ENCODE results near the gene OCA2.
"Not testable (repeated sequence)": the region's sequence is repeated elsewhere in the genome, so short reads cannot be mapped to it uniquely, and the experiment has no call there.

Gene OCA2

DNA sequence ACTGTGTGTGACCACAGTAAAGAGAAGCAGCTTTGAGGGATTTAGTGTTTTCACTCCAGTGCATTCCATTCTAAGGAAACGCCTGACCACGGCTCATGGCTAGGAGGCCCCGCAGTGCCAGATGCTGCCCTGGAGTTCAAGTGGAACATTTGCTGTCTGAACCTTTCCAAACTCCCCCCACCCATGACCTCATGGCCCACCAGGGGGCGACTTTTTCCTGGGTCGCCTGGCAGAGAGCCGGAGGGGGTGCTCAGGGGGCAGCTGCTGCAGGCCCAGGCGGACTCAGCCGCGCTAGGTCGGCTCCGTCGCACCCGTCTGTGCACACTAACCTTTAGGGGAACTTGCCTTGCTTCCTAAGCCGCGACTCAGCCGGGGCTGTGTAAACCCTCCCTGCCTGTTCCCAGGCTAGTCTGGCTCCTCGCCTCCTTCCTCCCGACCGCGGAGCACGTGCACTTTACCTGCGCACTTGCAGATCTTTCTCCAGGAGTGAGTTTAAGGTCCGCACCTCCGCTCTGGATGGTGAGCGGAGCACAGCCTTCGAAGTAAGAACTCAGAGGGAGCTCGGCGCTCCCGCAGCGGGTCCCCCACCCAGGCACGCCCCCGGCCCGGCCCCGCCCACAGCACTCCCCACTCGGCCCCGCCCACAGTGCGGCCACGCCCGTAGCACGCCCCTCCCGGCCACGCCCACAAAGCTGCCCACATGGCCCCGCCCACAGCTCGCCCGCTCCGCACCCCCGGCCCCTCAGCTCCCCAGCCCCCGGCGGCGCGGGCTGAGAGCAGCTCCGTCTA, at the start of gene OCA2:
TSS of gene OCA2 (minus strand) at position 550 of the 789 bp plus-strand sequence. CDS start 17,441 bp downstream, outside the sequence.
- DNase-seq, result no peak

DNA sequence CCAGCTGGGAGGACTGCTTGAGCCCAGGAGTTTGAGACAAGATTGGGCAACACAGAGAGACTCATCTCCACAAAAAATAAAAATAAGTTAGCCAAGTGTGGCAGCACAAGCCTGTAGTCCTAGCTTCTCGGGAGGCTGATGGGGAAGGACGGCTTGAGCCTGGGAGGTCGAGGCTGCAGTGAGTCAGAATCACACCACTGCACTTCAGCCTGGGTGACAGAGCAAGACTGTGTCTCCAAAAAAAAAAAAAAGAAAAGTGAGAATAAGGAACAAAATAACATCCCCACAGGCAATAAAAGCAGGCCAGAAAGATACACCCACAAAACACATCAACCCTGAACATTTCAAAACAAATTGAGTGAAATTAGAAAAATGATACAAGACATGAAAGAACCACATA, 48.7 kb upstream of the OCA2 start:
- no peak for DNase-seq

DNA sequence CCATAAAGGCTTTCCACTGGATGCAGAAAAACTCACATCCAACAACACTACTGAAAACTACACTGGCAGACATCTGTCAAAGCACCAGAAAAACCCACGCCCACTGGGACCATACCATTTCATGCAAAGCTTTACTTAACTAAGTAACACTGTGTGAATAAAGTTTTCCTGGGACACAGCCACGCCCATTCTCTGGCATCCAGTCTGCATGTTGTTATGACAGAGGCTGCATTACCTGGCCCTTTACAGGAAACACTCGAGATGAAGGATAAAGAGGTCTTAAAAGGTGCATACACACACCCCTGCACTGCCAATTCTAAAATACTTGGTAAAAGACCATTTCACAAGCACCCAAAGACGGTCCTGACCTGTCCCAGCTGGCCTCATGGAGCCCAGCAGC, 46.3 kb upstream of the OCA2 start:
- DNase-seq, result not testable (repeated sequence)

DNA sequence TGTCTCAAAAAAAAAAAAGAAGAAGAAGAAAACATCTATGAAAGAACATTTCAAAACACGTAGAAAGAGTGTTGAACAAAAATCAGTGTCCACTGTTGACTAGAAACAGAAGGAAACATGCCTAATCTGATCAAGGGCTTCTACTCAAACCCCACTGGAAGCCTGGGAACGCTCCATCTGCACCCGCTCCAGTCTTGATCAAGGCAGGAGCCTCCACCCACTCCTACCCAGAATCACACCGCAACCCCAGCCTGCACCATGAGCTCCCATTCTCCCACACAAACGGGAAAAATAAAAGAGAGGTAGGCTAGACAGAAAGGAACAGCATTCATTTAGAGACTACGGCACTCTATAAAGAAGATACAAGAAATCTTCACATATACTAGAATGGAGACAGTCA, 40.9 kb upstream of the OCA2 start:
- DNase-seq, result no peak

DNA sequence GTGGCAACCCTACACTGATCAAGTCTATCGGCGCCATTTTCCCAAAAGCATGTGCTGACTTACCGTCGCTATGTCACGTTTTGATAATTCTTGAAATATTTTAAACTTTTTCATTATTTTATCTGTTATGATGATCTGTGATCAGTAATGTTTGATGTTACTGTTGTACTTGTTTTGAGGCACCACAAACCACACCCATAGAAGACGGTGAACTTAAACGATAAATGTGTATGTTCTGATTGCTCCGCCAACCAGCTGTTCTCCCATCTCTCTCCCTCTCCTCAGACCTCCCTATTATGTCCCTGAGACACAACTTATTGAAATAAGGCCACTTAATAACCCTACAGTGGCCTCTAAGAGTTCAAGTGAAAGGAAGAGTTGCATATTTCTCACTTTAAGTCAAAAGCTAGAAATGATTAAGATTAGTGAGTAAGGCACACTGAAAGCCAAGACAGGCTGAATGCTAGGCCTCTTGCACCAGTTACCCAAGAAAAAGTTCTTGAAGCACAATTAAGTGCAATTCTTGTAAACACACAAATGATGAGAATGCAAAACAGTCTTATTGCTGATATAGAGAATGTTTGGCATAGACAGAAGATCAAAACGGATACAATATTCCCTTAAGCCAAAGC, 38.4 kb upstream of the OCA2 start:
- DNase-seq, result not testable (repeated sequence)

DNA sequence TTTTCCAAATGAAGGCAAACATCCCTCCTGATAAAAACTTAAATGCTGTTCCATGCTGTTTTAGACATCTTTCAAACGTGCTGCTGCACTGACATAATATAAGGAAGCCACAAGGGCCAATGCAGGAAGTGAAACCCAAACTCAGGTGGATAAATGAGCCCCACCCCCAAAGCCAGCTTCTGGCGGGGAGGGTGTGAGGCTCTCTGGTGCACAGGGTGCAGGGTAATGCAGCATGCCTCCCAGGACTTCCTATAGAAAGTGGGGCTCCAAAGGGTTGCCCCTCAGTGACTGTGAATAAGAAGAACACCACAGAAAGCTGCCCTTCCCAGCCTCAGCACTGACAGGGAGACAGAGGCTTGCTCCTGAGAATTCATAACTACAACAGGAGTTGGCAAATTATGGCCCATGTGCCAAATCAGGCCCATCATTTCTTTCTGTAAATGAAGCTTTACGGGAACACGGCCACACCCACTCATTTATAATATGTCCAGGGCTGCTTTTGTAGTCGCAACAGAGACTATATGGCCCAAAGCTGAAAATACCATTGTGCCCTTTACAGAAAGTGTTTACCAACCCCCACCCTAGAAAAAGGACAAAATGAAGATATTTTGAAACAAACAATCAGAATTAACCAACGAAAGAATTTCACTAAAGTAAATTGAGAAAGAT, 37.3 kb upstream of the OCA2 start:
- not testable (repeated sequence) for DNase-seq

DNA sequence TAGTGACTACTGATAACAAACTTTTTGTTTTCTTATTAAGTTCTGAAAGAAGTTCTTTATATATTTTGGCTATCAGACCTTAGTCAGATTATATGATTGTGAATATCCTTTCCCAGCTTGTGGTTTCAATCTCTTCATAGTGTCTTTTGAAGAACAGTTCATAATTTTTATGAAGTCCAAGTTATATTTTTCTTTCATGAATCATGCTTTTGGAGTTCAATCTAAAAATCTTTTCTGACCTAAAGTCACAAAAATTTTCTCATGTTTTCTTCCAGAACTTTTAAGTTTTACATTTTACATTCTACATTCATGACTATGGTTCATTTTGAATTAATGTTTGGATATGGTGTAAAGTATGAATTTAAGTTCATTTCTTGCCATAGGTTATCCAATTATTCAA, 34.2 kb upstream of the OCA2 start:
- DNase-seq, result no peak

DNA sequence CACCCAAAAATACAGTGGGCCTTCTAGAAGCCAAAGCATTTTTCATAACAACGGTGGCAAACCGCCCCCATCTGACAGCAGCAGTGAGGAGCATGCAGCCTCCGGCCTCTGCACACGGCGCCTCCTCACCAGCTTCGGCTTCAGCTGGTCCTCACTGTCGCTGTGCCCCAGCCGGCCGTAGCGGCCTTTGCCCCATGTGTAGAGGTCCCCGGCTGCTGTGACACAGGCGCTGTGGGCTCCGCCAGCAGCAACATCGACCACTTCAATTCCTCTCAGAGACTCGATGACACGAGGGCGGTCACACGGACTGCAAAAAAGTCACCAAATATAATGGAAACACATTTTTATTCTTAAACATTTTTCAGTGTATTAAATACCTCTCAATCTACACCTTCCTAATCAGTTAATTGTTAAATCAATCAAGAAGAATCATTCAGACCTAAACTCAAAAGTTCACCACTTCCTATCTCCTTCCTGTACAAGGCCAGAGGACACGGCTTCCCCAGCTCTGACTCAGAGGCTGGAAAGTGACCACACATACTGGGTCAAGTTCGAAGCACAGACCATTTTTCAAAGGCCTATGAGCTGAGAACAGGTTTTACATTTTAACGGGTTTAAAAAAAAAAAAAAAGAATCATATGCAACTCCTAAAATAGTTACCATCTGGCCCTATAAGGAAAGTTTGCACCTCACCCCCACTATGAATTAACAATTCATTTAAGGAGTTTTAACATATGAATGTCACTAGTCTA, 33.6 kb upstream of the OCA2 start:
- no peak for DNase-seq

DNA sequence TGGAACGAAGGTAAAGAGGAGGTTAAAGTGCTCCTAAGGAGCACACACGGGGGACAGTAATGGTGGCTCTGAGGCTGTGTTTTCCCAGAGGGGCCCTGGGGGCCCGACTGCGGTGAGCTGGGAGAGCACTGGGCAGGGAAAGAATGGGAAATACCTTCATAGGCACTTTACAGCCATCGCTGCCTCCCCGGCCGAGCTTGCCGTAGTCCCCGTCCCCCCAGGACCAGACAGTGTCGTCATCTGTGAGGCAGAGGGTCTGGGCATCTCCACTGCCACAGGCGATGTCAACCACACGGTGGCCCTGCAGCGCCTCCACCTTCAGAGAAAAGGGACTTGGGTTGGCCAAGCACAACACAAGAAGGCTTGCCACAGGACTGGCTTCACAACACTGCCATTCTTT, 32.8 kb upstream of the OCA2 start:
- no peak for DNase-seq

DNA sequence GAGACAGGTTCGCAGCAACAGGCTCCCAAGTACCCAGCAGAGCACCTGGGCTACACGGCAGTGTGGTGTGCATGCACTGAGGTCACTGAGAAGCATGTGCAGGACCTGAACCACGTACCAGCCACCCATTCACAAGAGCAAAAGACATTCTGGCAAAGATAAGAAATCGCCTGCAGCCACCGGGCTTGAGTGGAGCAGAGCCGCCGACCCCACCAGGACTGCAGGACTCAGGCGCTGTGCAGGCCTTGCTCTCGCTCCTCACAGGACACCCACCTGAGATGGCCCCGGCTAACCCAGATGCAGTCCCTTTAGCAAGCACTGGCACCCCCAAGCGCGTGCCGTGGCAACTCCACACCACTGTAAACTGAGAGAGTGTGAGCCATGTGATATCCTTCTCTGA, 32.3 kb upstream of the OCA2 start:
- no peak for DNase-seq

DNA sequence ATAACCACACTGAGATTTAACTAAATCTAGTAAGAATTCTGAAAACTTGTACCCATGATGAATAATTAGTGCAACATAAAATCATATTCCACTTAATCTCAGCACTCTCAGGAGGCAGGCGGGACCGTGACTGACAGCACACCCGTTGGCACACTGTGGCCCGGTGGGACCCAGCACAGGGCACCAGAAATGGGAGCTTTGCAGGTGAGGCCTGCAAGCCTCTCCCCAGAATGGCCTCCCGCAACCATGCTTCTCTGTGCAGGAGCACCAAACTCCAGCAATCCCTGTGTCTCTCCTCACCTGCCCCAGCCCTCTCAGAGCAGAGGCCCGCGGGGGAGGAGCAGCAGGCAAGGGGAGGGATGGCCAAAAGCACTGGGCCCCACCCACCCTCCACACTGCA, 31.5 kb upstream of the OCA2 start:
- DNase-seq, result no peak

DNA sequence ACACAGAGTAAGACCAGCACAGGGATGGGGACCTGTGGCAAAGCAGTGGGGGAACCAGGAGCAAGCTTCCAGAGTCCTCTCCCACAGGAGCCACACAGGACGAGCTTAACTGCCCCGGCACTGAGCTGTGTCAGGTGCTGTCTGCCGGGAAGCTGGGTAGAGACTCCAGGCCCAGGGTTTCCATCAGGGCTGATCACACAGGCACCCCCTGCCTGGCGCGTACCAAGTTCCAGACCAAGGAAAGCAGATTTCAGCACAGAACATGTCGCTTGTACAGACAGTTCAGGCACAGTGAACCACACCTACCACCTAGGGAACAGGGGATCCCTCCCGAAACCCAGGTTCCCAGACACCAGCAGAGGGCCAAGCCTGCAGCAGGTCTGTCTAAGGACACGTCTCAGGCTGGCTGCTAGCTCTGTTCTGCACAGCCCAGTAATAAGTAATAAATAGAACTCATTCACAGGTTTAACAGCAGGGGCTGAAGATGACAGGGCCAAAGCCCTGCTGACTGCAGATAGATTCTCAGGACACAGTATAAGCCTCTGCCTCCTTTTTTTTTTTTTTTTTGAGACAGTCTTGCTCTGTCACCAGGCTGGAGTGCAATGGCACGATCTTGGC, 30.2 kb upstream of the OCA2 start:
- no peak for DNase-seq

DNA sequence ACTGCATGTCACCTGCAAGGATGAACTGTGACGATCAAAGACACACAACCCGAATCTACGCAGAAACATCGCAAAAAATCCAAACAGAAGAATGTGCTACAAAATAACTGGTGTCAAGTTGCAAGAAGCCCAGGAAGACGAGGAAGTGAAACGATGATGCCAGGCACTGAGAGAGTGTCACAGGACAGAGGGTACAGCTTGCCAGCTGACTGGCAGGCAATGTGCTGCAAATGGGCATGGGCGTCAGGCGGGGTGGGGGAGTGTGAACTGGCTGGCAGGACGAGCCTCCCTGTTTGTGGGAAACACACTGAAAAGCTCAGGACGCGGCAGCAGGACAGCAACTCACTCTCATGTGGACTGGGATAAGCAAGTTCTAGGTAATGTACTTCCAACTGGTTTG, 28.9 kb upstream of the OCA2 start:
- no peak for DNase-seq

DNA sequence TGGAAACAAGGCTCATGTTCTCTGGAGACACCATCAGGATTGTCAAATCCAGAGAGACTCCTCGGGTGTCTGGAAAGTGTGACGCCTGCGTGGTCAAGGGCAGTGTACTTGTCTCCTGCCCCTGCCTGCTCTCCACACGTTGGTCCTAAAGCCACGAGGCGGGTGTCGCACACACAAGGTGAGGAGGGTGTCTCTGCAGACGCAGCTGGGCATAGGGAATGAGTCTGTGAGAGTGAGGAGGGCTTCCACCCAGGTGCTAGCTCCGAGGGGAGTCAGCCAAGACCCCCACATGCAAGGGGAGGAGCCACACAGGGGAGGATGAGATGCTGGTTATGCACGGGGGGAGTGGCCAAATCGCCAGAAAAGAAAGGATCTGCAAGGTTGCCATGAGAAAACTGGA, 27.9 kb upstream of the OCA2 start:
- DNase-seq, result no peak

DNA sequence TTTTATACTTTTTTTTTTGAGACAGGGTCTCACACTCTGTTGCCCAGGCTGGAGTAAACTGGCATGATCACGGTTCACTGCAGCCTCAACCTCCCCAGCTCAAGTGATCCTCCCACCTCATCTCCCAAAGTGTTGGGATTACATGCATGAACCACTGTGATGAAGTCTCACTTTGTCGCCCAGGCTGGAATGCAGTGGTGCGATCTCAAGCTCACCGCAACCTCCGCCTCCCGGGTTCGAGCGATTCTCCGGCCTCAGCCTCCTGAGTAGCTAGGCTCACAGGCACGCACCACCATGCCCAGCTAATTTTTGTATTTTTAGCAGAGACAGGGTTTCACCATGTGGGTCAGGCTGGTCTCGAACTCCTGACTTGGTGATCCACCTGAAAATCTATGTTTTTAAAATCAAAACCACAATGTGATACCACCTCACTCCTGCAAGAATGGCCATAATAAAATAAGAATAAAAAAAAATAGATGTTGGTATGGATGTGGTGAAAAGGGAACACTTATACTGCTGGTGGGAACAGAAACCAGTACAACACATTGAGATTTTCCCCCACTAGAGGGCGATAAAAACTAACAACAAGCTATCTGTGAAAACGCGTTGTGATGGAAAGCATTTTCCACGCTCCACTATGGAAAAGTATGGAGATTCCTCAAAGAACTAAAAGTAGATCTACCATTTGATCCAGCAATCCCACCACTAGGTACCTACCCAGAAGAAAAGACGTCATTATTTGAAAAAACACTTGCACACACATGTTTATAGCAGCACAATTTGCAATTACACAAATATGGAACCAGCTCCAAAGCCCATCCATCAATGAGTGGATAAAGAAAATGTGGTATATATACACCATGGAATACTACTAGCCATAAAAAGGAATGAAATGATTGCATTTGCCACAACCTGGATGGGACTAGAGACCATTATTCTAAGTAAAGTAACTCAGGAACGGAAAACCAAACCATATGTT, 26.8 kb upstream of the OCA2 start:
- no peak for DNase-seq

DNA sequence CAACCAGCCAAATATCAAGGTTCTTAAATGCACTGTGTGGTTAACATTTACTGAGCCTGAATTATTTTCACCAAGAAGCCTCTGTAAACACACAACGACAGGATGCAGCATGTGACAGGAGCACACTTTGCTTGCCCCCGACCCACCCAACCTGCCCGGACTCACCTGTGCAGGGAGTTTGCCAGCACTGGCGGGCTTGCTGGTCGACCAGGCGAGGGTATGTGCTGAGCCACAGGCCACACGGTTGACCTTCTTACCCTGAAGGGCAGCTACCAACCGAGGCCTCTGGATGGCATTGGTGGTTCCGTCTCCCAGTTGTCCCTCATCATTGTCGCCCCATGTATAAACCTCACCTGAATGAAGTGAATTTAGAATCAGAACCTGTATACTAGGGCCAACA, 25.7 kb upstream of the OCA2 start:
- DNase-seq, result no peak

DNA sequence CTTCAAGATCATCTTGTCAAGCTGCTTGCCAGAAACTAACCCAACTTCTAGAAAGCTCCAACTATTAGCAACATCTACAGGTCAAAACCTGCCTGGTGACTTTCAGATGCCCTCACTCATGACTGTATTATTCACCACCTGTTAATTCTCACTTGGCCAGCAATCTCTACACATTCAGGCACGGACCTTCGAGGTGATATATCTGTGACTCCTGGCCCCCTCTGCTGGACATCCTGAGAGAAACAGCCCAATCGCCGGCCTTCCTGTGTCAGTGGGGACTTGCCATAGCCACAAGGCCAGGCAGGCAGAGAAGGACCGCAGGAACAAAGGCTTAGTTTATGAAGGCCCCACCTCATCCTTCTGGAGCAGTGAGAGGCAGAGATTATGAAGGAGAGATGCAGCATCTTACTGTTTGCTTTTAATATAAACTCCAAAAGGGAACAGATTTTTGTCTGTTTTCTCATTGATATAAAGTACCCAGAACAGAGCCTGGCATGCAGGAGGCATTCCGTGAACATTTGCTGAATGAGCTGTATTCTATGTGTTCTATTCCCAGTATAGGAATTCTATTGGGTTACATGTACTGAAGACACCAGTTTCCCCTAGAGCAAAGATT, 24.4 kb upstream of the OCA2 start:
- peak in 1 of 2 experiments; percentile 67 for DNase-seq

DNA sequence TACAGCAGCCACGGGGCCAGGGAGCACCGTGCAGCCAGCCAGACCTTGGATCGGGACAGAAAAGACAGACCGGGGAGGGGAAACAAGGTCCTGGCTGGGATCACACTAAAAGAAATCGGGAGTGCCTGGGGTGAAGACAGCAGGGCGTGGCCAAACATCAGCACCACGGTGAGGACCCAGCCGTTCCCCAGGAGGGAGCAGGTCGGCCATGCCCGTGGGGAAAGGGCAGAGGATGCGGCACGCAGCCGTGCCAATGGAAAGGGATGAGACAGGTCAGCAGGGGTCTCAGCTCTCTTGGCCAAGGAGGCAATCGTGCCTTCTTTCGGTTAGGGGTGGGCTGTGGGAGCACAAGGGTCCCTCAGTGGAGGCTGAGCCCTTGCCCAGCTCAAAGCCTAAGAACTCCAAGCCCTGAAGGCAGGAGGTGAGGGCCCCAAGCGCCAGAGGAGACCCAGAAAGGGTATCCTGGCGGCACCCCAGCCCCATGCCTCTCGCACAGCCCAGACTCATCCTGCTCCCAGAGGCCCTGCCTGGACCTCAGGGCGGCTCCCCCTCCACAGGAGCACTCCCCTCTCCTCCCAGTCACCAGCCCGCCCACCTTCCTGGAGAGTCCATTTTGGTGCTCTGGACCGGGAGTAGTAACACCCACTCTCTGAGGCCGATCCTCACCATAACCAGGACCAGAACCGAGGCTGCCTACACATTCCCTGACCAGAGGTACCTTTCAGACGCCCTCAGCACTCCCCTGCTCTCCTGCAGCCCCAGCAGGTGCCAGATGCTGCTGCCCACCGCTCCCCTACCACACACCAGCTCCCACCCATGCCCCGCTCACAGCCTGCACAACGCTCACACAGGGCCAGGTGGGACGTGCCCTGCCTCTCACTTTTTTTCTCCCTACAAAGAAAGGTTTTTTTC, 23.2 kb upstream of the OCA2 start:
- DNase-seq, result no peak

DNA sequence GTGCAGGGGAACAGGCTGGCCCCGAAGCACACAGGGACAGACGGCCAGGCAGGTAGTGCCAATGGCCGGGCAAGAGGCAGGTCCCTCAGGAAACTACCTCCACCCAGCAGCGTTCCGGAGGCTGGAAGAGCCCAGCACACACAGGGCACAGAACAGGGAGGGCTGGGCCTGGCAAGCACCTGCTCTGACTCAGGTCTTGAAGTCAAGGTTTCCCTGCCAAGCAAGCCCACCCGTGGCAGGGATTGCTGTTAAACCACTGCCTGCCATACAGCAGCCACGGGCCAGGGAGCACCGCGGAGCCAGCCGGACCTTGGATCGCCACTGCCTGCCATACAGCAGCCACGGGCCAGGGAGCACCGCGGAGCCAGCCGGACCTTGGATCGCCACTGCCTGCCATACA, 22.5 kb upstream of the OCA2 start:
- not testable (repeated sequence) for DNase-seq

DNA sequence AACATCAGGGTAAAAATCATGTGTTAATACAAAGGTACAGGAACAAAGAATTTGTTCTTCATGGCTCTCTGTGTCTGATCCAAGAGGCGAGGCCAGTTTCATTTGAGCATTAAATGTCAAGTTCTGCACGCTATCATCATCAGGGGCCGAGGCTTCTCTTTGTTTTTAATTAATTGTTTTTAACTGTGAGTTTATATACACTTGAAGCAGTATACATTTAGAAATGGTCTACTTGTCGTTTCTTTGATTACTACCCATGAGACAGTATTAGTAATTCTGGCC, 21.2 kb upstream of the OCA2 start:
- no peak for DNase-seq
